Osteocyte (in vitro differentiated cells): ENCODE measurements around the gene HMGXB3. TPM values are rescaled to one million over a fixed set of nuclear protein-coding genes. Genes with fewer than 3 reads are reported as not detected.

Experiments used
- DNase-seq: peaks from one replicate; pipeline ENCODE4 v3.0.0; 2021; ENCODE audit warnings: mixed read lengths; ENCODE audit not compliant: unreplicated experiment; ENCODE audit errors: extremely low spot score
- H3K27ac Mint-ChIP-seq: one replicate; pipeline ENCODE4 v1.8.0; 2021; ENCODE audit warnings: mild to moderate bottlenecking, mixed read lengths; ENCODE audit not compliant: unreplicated experiment
- H3K27me3 Mint-ChIP-seq: one replicate; pipeline ENCODE4 v1.8.0; 2021; ENCODE audit warnings: mixed read lengths; ENCODE audit not compliant: unreplicated experiment
- H3K36me3 Mint-ChIP-seq: one replicate; pipeline ENCODE4 v1.8.0; 2021; ENCODE audit warnings: mixed read lengths; ENCODE audit not compliant: unreplicated experiment
- H3K4me1 Mint-ChIP-seq: one replicate; pipeline ENCODE4 v1.8.0; 2021; ENCODE audit warnings: mixed read lengths; ENCODE audit not compliant: unreplicated experiment
- H3K4me3 Mint-ChIP-seq: one replicate; pipeline ENCODE4 v1.8.0; 2021; ENCODE audit warnings: mild to moderate bottlenecking, moderate library complexity, mixed read lengths; ENCODE audit not compliant: unreplicated experiment
- H3K9me3 Mint-ChIP-seq: one replicate; pipeline ENCODE4 v1.8.0; 2021; ENCODE audit warnings: mixed read lengths; ENCODE audit not compliant: unreplicated experiment
- total RNA-seq: library from RNA; stranded (reverse); gene quantifications from 2 replicates; pipeline ENCODE4 v1.2.1, GENCODE V29; 2021
- TF ChIP-seq, protein P1 (sequence below): fragments of 200-600 bp; sonication (generic); IDR thresholded peaks from 2 replicates; pipeline ENCODE4 v1.5.0; 2021; ENCODE audit warnings: antibody characterized with exemption, mild to moderate bottlenecking, moderate library complexity

HMGXB3 gene
- total RNA-seq, 1 donor from 2014 or later, result 58.6 TPM

DNA sequence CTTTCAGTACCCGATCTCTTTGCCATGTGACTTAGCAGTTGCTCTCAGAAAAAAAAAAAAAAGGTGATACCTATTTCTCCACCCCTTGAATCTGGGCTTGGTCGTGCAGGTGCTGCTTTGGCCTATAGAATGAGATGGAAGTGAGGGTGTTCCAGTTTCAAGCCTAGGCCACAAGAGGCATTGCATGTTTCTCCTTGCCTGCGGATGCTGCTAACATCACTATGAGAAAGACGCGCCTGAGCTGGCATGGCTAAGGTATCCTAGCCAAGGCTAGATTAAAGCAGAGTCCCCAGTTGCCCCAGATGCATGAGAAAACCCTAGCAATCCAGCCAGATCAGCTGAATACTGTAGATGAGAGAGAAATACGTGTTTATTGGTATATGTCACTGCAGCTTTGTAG lies 100.5 kb downstream of the HMGXB3 start:
- peaks cover 6% of the 10 kb centered on the region for H3K4me1 Mint-ChIP-seq
- TF ChIP-seq, protein P1, sequence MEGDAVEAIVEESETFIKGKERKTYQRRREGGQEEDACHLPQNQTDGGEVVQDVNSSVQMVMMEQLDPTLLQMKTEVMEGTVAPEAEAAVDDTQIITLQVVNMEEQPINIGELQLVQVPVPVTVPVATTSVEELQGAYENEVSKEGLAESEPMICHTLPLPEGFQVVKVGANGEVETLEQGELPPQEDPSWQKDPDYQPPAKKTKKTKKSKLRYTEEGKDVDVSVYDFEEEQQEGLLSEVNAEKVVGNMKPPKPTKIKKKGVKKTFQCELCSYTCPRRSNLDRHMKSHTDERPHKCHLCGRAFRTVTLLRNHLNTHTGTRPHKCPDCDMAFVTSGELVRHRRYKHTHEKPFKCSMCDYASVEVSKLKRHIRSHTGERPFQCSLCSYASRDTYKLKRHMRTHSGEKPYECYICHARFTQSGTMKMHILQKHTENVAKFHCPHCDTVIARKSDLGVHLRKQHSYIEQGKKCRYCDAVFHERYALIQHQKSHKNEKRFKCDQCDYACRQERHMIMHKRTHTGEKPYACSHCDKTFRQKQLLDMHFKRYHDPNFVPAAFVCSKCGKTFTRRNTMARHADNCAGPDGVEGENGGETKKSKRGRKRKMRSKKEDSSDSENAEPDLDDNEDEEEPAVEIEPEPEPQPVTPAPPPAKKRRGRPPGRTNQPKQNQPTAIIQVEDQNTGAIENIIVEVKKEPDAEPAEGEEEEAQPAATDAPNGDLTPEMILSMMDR, result no peak
- no peak overlapping the region for H3K4me3 Mint-ChIP-seq
- H3K36me3 Mint-ChIP-seq, result no peaks in the 10 kb centered on the region
- no peak overlapping the region for H3K27ac Mint-ChIP-seq
- no peaks in the 10 kb centered on the region for H3K9me3 Mint-ChIP-seq
- H3K27me3 Mint-ChIP-seq, result peaks cover 21% of the 10 kb centered on the region
- no peak for DNase-seq

Other genes starting within 250 kb of the HMGXB3 start
- gene PDE6A, start 55.9 kb upstream of the HMGXB3 start, total RNA-seq, result not detected in 2 replicates
- 39.7 and 41.8 TPM in 2 replicates for gene SLC26A2, start 40.0 kb upstream of the HMGXB3 start, total RNA-seq
- gene TIGD6, start 85 bp upstream of the HMGXB3 start, total RNA-seq, result 5.6 and 5.9 TPM in 2 replicates
- 1.1 and 1.2 TPM in 2 replicates for gene CSF1R, start 85.8 kb downstream of the HMGXB3 start, total RNA-seq
- 1,093 and 1,131 TPM in 2 replicates for gene PDGFRB, start 155.1 kb downstream of the HMGXB3 start, total RNA-seq
- gene CDX1, start 166.0 kb downstream of the HMGXB3 start, total RNA-seq, result 0.71 and 1.0 TPM in 2 replicates
- not detected in 2 replicates for gene SLC6A7, start 189.3 kb downstream of the HMGXB3 start, total RNA-seq